HepG2 (cell line): Measurements from ENCODE around the gene PIGC. TPM values are rescaled to one million over a fixed set of nuclear protein-coding genes. Genes with fewer than 3 reads are reported as not detected.

ENCODE experiments used
- ATAC-seq: fragments of 200-7000 bp; cut with Tn5 transposase; 3 replicates; pipeline ENCODE4 v1.9.1; 2020; ENCODE audit warnings: mild to moderate bottlenecking, moderate library complexity
- BruUV-seq: library from RNA; stranded (reverse); fragments of 400-500 nt; replicated peaks from 2 replicates; lab custom pipeline; 2021; lab: Mats Ljungman, UMichigan
- CTCF ChIA-PET: fragments of 300-600 bp; formaldehyde crosslinking; extraction: SDS; loops from one replicate; lab custom pipeline; 2021; ENCODE audit warnings: low total read pairs, inconsistent platforms, low intra/inter-chr PET ratio; lab: Yijun Ruan, JAX
- POLR2A ChIA-PET: fragments of 350-600 bp; sonication (Branson Sonifier 250); formaldehyde crosslinking; loops from one replicate; lab custom pipeline; 2020; ENCODE audit warnings: antibody characterized with exemption, inconsistent platforms; lab: Yijun Ruan, JAX
- DNase-seq: peaks from one replicate; pipeline ENCODE4 v3.0.0-alpha.2; 2015; ENCODE audit warnings: low spot score
- FAIRE-seq: peaks from 3 replicates; lab custom pipeline; 2011; peaks lifted over from hg19 to GRCh38; lab: Jason Lieb, UNC
- H2AFZ ChIP-seq: one replicate; pipeline ENCODE4 v1.6.1; 2011; ENCODE audit warnings: low read length, inconsistent platforms
- H3K27ac ChIP-seq: fragments of 300-600 bp; 3 replicates; pipeline ENCODE4 v1.8.0; 2011; ENCODE audit warnings: mixed run types, mild to moderate bottlenecking, mixed read lengths, low read length, inconsistent platforms; ENCODE audit not compliant: insufficient read depth; ENCODE audit errors: extremely low read length
- H3K27me3 ChIP-seq, 2 experiments: fragments of 200-600 bp in 1 of 2; 2 replicates in 1 of 2; 3 replicates in 1 of 2; pipeline versions ENCODE4 v1.6.0 to v1.8.0; 2011; ENCODE audit warnings: low read length in 2 of 2, mild to moderate bottlenecking in 2 of 2, moderate library complexity in 2 of 2, inconsistent platforms in 1 of 2; ENCODE audit not compliant: insufficient read depth in 2 of 2, control insufficient read depth in 1 of 2
- H3K36me3 ChIP-seq, 2 experiments: fragments of 200-600 bp in 1 of 2; replicated peaks in 1 of 2; 2 replicates in 1 of 2; 3 replicates in 1 of 2; pipeline versions ENCODE4 v1.5.1 to v1.8.0; 2011; ENCODE audit warnings: low read length in 2 of 2, inconsistent platforms in 1 of 2; ENCODE audit not compliant: insufficient read depth in 2 of 2, control insufficient read depth in 1 of 2
- H3K4me1 ChIP-seq: 2 replicates; pipeline ENCODE4 v1.5.1; 2012; ENCODE audit warnings: low read length, inconsistent platforms; ENCODE audit not compliant: insufficient read depth
- H3K4me2 ChIP-seq: 2 replicates; pipeline ENCODE4 v1.6.0; 2011; ENCODE audit warnings: low read depth, low read length, inconsistent platforms
- H3K4me3 ChIP-seq, 3 experiments: fragments of 200-600 bp in 1 of 3; sonication (generic), shearing (Covaris generic) in 1 of 3; replicated peaks in 1 of 3; 2 replicates each; pipeline ENCODE4 v1.5.1; 2011 to 2016; ENCODE audit warnings: low read length in 3 of 3, inconsistent platforms in 2 of 3, low read depth in 2 of 3, mild to moderate bottlenecking in 2 of 3, control low read depth in 1 of 3, mixed read lengths in 1 of 3; ENCODE audit not compliant: insufficient read depth in 1 of 3
- H3K79me2 ChIP-seq: one replicate; pipeline ENCODE4 v1.6.1; 2011; ENCODE audit warnings: low read length, inconsistent platforms; ENCODE audit not compliant: insufficient read depth
- H3K9ac ChIP-seq: 2 replicates; pipeline ENCODE4 v1.6.0; 2011; ENCODE audit warnings: mild to moderate bottlenecking, low read depth, low read length, inconsistent platforms; ENCODE audit not compliant: insufficient read depth
- H3K9me3 ChIP-seq: 2 replicates; pipeline ENCODE4 v1.5.1; 2012; ENCODE audit warnings: mild to moderate bottlenecking, low read length
- H4K20me1 ChIP-seq: 2 replicates; pipeline ENCODE4 v1.6.0; 2011; ENCODE audit warnings: inconsistent platforms, mild to moderate bottlenecking, low read length, moderate library complexity; ENCODE audit not compliant: insufficient read depth
- KAT7 ChIP-seq: IDR thresholded peaks from 2 replicates; pipeline ENCODE4 v1.6.1; 2018; ENCODE audit warnings: borderline replicate concordance, missing compliant biosample characterization
- LBX2 ChIP-seq: sonication (generic); formaldehyde crosslinking; IDR thresholded peaks from 2 replicates; pipeline ENCODE4 v1.5.0; 2020; ENCODE audit warnings: missing genetic modification reagents, mild to moderate bottlenecking, borderline replicate concordance
- POGK ChIP-seq: sonication (generic); formaldehyde crosslinking; conservative IDR thresholded peaks from 2 replicates; pipeline ENCODE4 v1.8.0; 2022; ENCODE audit warnings: mild to moderate bottlenecking, moderate library complexity, missing genetic modification reagents
- POLR2AphosphoS2 ChIP-seq: IDR thresholded peaks from 2 replicates; pipeline ENCODE4 v1.6.1; 2011; ENCODE audit warnings: low read depth, low read length, improper control_type of control experiment
- ZKSCAN1 ChIP-seq: fragments of 150-350 bp; IDR thresholded peaks from 2 replicates; pipeline ENCODE4 v1.6.1; 2014; ENCODE audit warnings: low read length
- ZNF17 ChIP-seq: sonication (generic); formaldehyde crosslinking; IDR thresholded peaks from 2 replicates; pipeline ENCODE4 v1.5.0; 2020; ENCODE audit warnings: mild to moderate bottlenecking, missing genetic modification reagents
- ZNF574 ChIP-seq: sonication (generic); formaldehyde crosslinking; IDR thresholded peaks from 2 replicates; pipeline ENCODE4 v1.4.0; 2020; ENCODE audit warnings: missing genetic modification reagents
- WGBS: methylation state at CpG from one replicate; pipeline ENCODE4 v1.1.6; 2017; ENCODE audit warnings: low lambda C conversion rate; 5-methylcytosine and 5-hydroxymethylcytosine counted together
- in situ Hi-C: cut with HindIII; loops from 2 replicates; pipeline ENCODE4 v1.10.0; 2017; ENCODE audit warnings: low pct_unique_long_range_greater_than_20kb; ENCODE audit not compliant: extremely low pct_ligation_motif_present
- intact Hi-C: fragments of 100-400 bp; cut with micrococcal nuclease; formaldehyde crosslinking; loops from one replicate; pipeline ENCODE4 v1.10.0; 2022; ENCODE audit not compliant: unreplicated experiment
- polyA plus RNA-seq, 8 experiments: library from polyadenylated mRNA; depleted of rRNA in 3 of 8; stranded (reverse) in 7 of 8; unstranded in 1 of 8; fragments of >200 nt; fragmentation: Illumina TruSeq in 4 of 8; extraction: Trizol in 4 of 8; gene quantifications; 2 replicates each; pipeline versions ENCODE4 v1.2.1 to v1.2.3, GENCODE V29; 2011 to 2016; ENCODE audit warnings: low read depth in 4 of 8, missing spikeins in 1 of 8, mixed read lengths in 1 of 8; ENCODE audit not compliant: insufficient read depth in 1 of 8
- total RNA-seq, 5 experiments: library from RNA; depleted of rRNA; stranded (reverse); fragments of >200 nt; fragmentation: Illumina TruSeq; extraction: Trizol; gene quantifications; 2 replicates each; pipeline ENCODE4 v1.2.3, GENCODE V29; 2016; ENCODE audit warnings: low read depth in 1 of 5

Gene PIGC
- total and polyA plus RNA-seq, 2 of the 13 experiments (the other 11 are each of a cell fraction or from before 2014, with no cell fraction given) = 26.7 to 29.5 TPM

- TF ChIP-seq ZNF574 (CRISPR knock-in tag) (no peak), POGK (no peak), KAT7 (CRISPR knock-in tag) (no peak), LBX2 (CRISPR knock-in tag) (no peak), POLR2AphosphoS2 (no peak), ZNF17 (CRISPR knock-in tag) (no peak)
Observed at GRCh38 chr1:172492421-172492820, 48.6 kb upstream of the PIGC start (continued).

- BruUV-seq = no TSS peak
- Histone ChIP-seq H2AFZ (no peak overlapping the region), H3K4me1 (peaks cover 16% of the 10 kb centered on the region), H3K9ac (no peak overlapping the region), H3K27ac (no peak overlapping the region), H3K27me3 (no peaks in the 10 kb centered on the region; a peak in 2 of 5 replicates), H3K79me2 (no peaks in the 10 kb centered on the region), H3K4me2 (no peak overlapping the region), H4K20me1 (no peaks in the 10 kb centered on the region), H3K9me3 (no peaks in the 10 kb centered on the region), H3K4me3 (no peak overlapping the region), H3K36me3 (no peaks in the 10 kb centered on the region)
- no peak for TF ChIP-seq ZKSCAN1
- 47% methylated on average over 3 of the region's 3 CpGs for WGBS
- intact Hi-C loops = no loop called here
- no peak for FAIRE-seq
- in situ Hi-C loops = no loop called here
- CTCF ChIA-PET = no interaction called here
- no peak for ATAC-seq
- no peak for DNase-seq
- POLR2A ChIA-PET = no interaction called here
Observed at GRCh38 chr1:172489847-172490246, 46.0 kb upstream of the PIGC start.
